HEK293 (cell line): Measurements from ENCODE around the gene PKDCC.

Experiments used
- CTCF ChIA-PET: fragments of 350-600 bp; formaldehyde crosslinking; extraction: SDS; loops from one replicate; lab custom pipeline; 2021; ENCODE audit warnings: antibody characterized with exemption; lab: Yijun Ruan, JAX
- POLR2A ChIA-PET: fragments of 300-600 bp; formaldehyde crosslinking; extraction: SDS; loops from one replicate; lab custom pipeline; 2020; ENCODE audit warnings: antibody characterized with exemption, inconsistent platforms; lab: Yijun Ruan, JAX
- H3K27ac ChIP-seq: fragments of 200-500 bp; sonication (Bioruptor generic); 2 replicates; pipeline ENCODE4 v1.5.1; 2014; ENCODE audit warnings: low read depth, low read length, control low read depth, inconsistent platforms; ENCODE audit errors: extremely low read depth
- H3K36me3 ChIP-seq, 2 experiments: fragments of 200-500 bp in 1 of 2; sonication (Bioruptor generic) in 1 of 2; 1 replicate in 1 of 2; 2 replicates in 1 of 2; pipeline ENCODE4 v1.5.1; 2014 to 2017; ENCODE audit warnings: inconsistent platforms in 2 of 2, low read length in 2 of 2; ENCODE audit not compliant: control insufficient read depth in 2 of 2, insufficient read depth in 1 of 2
- H3K4me1 ChIP-seq: fragments of 200-500 bp; sonication (Bioruptor generic); 2 replicates; pipeline ENCODE4 v1.5.1; 2014; ENCODE audit warnings: mild to moderate bottlenecking, low read length, inconsistent platforms; ENCODE audit not compliant: control insufficient read depth, insufficient read depth
- H3K4me3 ChIP-seq: 2 replicates; pipeline ENCODE4 v1.5.1; 2011; ENCODE audit warnings: low read depth, mild to moderate bottlenecking, control low read depth, low read length, moderate library complexity
- H3K9me3 ChIP-seq: fragments of 200-500 bp; sonication (Bioruptor generic); 2 replicates; pipeline ENCODE4 v1.5.1; 2014; ENCODE audit warnings: low read depth, low read length, inconsistent platforms; ENCODE audit not compliant: control insufficient read depth, insufficient read depth
- EGR2 ChIP-seq: fragments of 450-650 bp; formaldehyde crosslinking; IDR thresholded peaks from 2 replicates; pipeline ENCODE4 v1.5.1; 2016; ENCODE audit warnings: low read depth, missing biosample characterization, missing genetic modification characterization
- HOXD13 ChIP-seq: sonication (generic); formaldehyde crosslinking; IDR thresholded peaks from 2 replicates; pipeline ENCODE4 v1.8.0; 2022; ENCODE audit warnings: missing genetic modification reagents, borderline replicate concordance
- KLF7 ChIP-seq: fragments of 450-650 bp; formaldehyde crosslinking; IDR thresholded peaks from 2 replicates; pipeline ENCODE4 v1.5.1; 2016; ENCODE audit warnings: missing biosample characterization, missing genetic modification characterization, borderline replicate concordance
- ZFHX2 ChIP-seq: fragments of 450-650 bp; formaldehyde crosslinking; conservative IDR thresholded peaks from 2 replicates; pipeline ENCODE4 v1.5.1; 2016; ENCODE audit warnings: missing biosample characterization, missing genetic modification characterization
- ZNF221 ChIP-seq: fragments of 450-650 bp; formaldehyde crosslinking; IDR thresholded peaks from 2 replicates; pipeline ENCODE4 v1.5.1; 2017; ENCODE audit warnings: missing biosample characterization, missing genetic modification characterization, borderline replicate concordance
- ZNF24 ChIP-seq: fragments of 450-650 bp; formaldehyde crosslinking; IDR thresholded peaks from 2 replicates; pipeline ENCODE4 v1.5.1; 2016; ENCODE audit warnings: missing biosample characterization, missing genetic modification characterization
- ZNF335 ChIP-seq: fragments of 450-650 bp; formaldehyde crosslinking; conservative IDR thresholded peaks from 2 replicates; pipeline ENCODE4 v1.5.1; 2016; ENCODE audit warnings: missing biosample characterization, missing genetic modification characterization
- ZNF350 ChIP-seq: fragments of 450-650 bp; formaldehyde crosslinking; IDR thresholded peaks from 2 replicates; pipeline ENCODE4 v1.5.0; 2017; ENCODE audit warnings: missing biosample characterization, mild to moderate bottlenecking, missing genetic modification characterization
- ZNF677 ChIP-seq: fragments of 450-650 bp; IDR thresholded peaks from 2 replicates; pipeline ENCODE4 v1.5.0; 2018; ENCODE audit warnings: missing biosample characterization, mild to moderate bottlenecking, missing genetic modification characterization, moderate library complexity
- ZNF776 ChIP-seq: fragments of 450-650 bp; formaldehyde crosslinking; IDR thresholded peaks from 2 replicates; pipeline ENCODE4 v1.5.0; 2017; ENCODE audit warnings: missing biosample characterization, missing genetic modification characterization, borderline replicate concordance
- ZNF785 ChIP-seq: fragments of 450-650 bp; formaldehyde crosslinking; IDR thresholded peaks from 2 replicates; pipeline ENCODE4 v1.5.1; 2016; ENCODE audit warnings: missing biosample characterization, missing genetic modification characterization
- ZNF843 ChIP-seq: fragments of 450-650 bp; formaldehyde crosslinking; IDR thresholded peaks from 2 replicates; pipeline ENCODE4 v1.5.1; 2016; ENCODE audit warnings: missing biosample characterization, missing genetic modification characterization
- ZSCAN30 ChIP-seq: fragments of 450-650 bp; IDR thresholded peaks from 2 replicates; pipeline ENCODE4 v1.5.1; 2018; ENCODE audit warnings: missing biosample characterization, mild to moderate bottlenecking, missing genetic modification characterization, moderate library complexity
- TF ChIP-seq, protein P1 (sequence below): fragments of 450-650 bp; formaldehyde crosslinking; IDR thresholded peaks from 2 replicates; pipeline ENCODE4 v1.5.1; 2016; ENCODE audit warnings: missing biosample characterization, missing genetic modification characterization
- TF ChIP-seq, protein P2 (sequence below): fragments of 450-650 bp; formaldehyde crosslinking; IDR thresholded peaks from 2 replicates; pipeline ENCODE4 v1.5.1; 2016; ENCODE audit warnings: missing biosample characterization, missing genetic modification characterization
- TF ChIP-seq, protein P3 (sequence below): fragments of 450-650 bp; formaldehyde crosslinking; IDR thresholded peaks from 2 replicates; pipeline ENCODE4 v1.5.1; 2016; ENCODE audit warnings: missing biosample characterization, missing genetic modification characterization

The PKDCC gene

DNA sequence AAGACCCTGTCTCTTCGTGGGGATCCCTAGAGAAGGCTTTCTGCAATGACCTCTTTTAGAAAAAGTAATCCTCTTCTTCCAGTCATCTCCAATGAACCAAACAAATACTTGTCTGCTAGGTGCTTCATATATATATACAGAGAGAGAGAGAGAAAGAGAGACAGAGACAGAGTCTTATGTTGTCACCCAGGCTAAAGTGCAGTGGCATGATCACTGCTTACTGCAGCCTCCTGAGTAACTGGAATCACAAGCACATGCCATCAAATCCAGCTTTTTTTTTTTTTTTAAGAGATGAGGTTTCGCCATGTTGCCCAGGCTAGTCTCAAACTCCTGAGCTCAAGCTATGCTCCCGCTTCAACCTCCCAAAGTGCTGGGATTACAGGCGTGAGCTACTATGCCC is 18.6 kb upstream of the PKDCC start (continued):
- TF ChIP-seq, protein P1, sequence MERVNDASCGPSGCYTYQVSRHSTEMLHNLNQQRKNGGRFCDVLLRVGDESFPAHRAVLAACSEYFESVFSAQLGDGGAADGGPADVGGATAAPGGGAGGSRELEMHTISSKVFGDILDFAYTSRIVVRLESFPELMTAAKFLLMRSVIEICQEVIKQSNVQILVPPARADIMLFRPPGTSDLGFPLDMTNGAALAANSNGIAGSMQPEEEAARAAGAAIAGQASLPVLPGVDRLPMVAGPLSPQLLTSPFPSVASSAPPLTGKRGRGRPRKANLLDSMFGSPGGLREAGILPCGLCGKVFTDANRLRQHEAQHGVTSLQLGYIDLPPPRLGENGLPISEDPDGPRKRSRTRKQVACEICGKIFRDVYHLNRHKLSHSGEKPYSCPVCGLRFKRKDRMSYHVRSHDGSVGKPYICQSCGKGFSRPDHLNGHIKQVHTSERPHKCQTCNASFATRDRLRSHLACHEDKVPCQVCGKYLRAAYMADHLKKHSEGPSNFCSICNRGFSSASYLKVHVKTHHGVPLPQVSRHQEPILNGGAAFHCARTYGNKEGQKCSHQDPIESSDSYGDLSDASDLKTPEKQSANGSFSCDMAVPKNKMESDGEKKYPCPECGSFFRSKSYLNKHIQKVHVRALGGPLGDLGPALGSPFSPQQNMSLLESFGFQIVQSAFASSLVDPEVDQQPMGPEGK (tag by site-specific recombination): no peak
- no peak for TF ChIP-seq ZNF350
- no peak for TF ChIP-seq ZNF677 (tag by site-specific recombination)

DNA sequence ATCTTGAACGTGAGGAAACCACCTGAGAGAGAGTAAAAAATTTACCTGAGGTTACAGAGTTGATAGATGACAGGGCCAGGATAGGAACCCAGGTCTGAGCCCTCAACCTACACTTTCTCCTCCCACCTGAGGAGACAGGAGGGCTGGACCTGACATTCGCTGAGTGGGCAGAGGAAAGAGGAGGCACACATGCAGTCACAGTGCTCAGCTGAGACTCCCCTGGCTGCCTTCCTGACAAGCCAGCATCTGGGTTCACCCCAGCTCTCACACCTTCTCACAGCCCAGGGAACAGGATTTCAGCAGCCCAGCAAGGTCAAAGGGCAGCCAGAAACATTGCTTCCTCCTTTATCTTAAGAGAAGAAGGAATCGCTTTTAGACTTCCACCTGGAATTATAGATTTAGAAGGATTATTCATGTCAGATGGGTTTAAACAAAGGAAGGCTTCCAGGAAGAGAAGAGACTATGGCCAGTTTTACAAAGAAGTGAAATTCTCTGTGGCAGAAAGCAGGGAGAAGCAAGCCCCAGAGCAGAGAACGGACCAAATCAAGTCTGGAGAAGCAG is 18.1 kb upstream of the PKDCC start:
- Histone ChIP-seq H3K27ac (no peak overlapping the region), H3K4me3 (no peak overlapping the region), H3K36me3 (no peaks in the 10 kb centered on the region), H3K4me1 (peaks cover 6% of the 10 kb centered on the region), H3K9me3 (no peaks in the 10 kb centered on the region)
- TF ChIP-seq, protein P1 (tag by site-specific recombination): no peak
- TF ChIP-seq, protein P2, sequence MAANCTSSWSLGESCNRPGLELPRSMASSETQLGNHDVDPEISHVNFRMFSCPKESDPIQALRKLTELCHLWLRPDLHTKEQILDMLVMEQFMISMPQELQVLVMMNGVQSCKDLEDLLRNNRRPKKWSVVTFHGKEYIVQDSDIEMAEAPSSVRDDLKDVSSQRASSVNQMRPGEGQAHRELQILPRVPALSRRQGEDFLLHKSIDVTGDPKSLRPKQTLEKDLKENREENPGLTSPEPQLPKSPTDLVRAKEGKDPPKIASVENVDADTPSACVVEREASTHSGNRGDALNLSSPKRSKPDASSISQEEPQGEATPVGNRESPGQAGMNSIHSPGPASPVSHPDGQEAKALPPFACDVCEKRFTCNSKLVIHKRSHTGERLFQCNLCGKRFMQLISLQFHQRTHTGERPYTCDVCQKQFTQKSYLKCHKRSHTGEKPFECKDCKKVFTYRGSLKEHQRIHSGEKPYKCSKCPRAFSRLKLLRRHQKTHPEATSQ (tag by site-specific recombination): no peak
- peak; percentile 63 for TF ChIP-seq ZFHX2 (tag by site-specific recombination)
- TF ChIP-seq ZNF785 (tag by site-specific recombination): no peak
- TF ChIP-seq EGR2 (tag by site-specific recombination): peak; percentile 66
- POLR2A ChIA-PET: no interaction called here
- CTCF ChIA-PET: interaction anchor here (1.0 kb wide), 1 partner anchor 160 kb away, joined by 3 read pairs; no protein-coding TSS in a partner anchor

DNA sequence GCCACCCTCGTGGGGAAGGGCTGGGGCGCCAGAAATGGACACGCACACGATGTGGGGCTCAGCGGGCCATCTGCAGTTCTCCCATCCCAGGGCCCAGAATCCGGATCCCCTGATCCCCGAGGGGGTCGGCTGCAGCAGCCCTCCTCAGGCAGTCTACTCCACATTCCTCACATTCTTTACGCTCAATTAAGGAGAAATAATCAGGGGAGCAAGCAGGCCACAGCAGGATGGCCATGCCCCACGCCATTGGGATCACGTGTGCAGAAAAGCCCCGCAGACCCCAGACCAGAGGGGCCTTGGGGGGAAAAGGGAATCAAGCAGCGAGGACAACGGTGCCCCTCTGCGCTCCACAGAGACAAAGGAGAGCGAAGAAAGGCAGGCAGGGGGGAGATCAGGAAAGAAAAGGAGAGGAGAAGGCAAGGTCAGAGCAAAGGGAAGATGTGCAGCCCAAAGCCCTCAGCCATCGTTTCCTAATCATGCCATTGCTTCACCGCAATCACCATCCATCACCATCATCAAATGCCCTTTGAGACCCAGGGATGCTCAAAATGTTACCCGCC is 17.5 kb upstream of the PKDCC start:
- H3K36me3 ChIP-seq: no peaks in the 10 kb centered on the region
- CTCF ChIA-PET: no interaction called here
- no peak overlapping the region for H3K27ac ChIP-seq
- TF ChIP-seq ZNF221 (tag by site-specific recombination) (no peak), HOXD13 (CRISPR knock-in tag) (no peak), ZSCAN30 (no peak), ZNF776 (tag by site-specific recombination) (no peak), ZNF335 (tag by site-specific recombination) (no peak), ZNF843 (tag by site-specific recombination) (no peak), KLF7 (tag by site-specific recombination) (no peak), ZNF24 (tag by site-specific recombination) (no peak), ZNF785 (tag by site-specific recombination) (no peak)
- TF ChIP-seq, protein P3, sequence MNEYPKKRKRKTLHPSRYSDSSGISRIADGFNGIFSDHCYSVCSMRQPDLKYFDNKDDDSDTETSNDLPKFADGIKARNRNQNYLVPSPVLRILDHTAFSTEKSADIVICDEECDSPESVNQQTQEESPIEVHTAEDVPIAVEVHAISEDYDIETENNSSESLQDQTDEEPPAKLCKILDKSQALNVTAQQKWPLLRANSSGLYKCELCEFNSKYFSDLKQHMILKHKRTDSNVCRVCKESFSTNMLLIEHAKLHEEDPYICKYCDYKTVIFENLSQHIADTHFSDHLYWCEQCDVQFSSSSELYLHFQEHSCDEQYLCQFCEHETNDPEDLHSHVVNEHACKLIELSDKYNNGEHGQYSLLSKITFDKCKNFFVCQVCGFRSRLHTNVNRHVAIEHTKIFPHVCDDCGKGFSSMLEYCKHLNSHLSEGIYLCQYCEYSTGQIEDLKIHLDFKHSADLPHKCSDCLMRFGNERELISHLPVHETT: no peak
- no peak overlapping the region for H3K4me3 ChIP-seq
- 0 out of 2 replicates have a peak, but pooled peaks cover under 1% of the 10 kb centered on the region for H3K4me1 ChIP-seq
- POLR2A ChIA-PET: no interaction called here
- H3K9me3 ChIP-seq: no peaks in the 10 kb centered on the region
